Liver (tissue), 3 donors: ENCODE measurements around the gene ZNF710.

Source experiments
- ATF3 ChIP-seq: IDR thresholded peaks from 2 replicates; pipeline ENCODE4 v1.6.1; 2016; ENCODE audit warnings: antibody characterized with exemption
- CTCF ChIP-seq: fragments of 150-350 bp; IDR thresholded peaks from 2 replicates; pipeline ENCODE4 v1.5.1; 2017; ENCODE audit warnings: improper control_type of control experiment, low read depth, low read length; ENCODE audit not compliant: missing input control
- HNF4A ChIP-seq, 2 donors: conservative IDR thresholded peaks; 2 replicates each; pipeline ENCODE4 v1.6.1; 2016; ENCODE audit warnings: antibody characterized with exemption in 2 of 2, mild to moderate bottlenecking in 2 of 2
- MAX ChIP-seq: IDR thresholded peaks from 2 replicates; pipeline ENCODE4 v1.6.1; 2016; ENCODE audit warnings: antibody characterized with exemption
- RAD21 ChIP-seq, 2 donors: IDR thresholded peaks; 2 replicates each; pipeline ENCODE4 v1.6.1; 2016; ENCODE audit warnings: antibody characterized with exemption in 2 of 2, mild to moderate bottlenecking in 2 of 2
- REST ChIP-seq: IDR thresholded peaks from 2 replicates; pipeline ENCODE4 v1.6.1; 2016; ENCODE audit warnings: antibody characterized with exemption, mild to moderate bottlenecking
- RXRA ChIP-seq, 2 donors: IDR thresholded peaks; 2 replicates each; pipeline ENCODE4 v1.6.1; 2017 to 2018; ENCODE audit warnings: antibody characterized with exemption in 2 of 2, mild to moderate bottlenecking in 1 of 2
- TAF1 ChIP-seq: conservative IDR thresholded peaks from 2 replicates; pipeline ENCODE4 v1.6.1; 2016; ENCODE audit warnings: antibody characterized with exemption, mild to moderate bottlenecking
- donor health status: healthy.
- donor health status: healthy.

- TF ChIP-seq REST (no peak), CTCF (no peak), MAX (no peak), RAD21 (IDR thresholded peaks at IDR 0.05) (no peak), RXRA (IDR thresholded peaks at IDR 0.05) (no peak), TAF1 (no peak), HNF4A (conservative IDR thresholded peaks at IDR 0.05) (no peak), ATF3 (no peak)
These were observed 43.8 kb downstream of the ZNF710 start for GRCh38 chr15:90044916-90045371.
